ENCODE data around the gene CTBP2.

DNA sequence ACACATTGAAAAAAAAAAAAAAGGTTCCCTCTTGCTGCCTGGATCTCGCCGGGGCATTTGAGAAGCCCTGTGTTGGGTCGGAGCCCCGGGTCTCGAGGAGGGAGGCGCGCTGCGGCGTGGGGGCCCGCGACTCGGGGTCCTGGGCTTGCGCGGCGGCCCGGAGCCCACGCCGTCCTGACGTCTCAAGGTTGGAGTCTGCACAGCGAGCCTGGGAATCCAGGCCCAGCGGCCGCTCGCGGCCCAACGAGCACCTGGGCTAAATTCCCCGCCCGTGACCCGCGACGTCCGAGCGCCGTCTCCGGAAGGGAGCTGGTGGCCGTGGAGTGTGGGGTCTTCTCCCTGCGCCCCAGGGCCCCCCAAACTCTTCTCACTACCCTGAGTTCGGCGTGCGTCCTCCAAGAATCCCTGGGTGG lies 1.4 kb upstream of the CTBP2 start:
- TF ChIP-seq, protein P1, sequence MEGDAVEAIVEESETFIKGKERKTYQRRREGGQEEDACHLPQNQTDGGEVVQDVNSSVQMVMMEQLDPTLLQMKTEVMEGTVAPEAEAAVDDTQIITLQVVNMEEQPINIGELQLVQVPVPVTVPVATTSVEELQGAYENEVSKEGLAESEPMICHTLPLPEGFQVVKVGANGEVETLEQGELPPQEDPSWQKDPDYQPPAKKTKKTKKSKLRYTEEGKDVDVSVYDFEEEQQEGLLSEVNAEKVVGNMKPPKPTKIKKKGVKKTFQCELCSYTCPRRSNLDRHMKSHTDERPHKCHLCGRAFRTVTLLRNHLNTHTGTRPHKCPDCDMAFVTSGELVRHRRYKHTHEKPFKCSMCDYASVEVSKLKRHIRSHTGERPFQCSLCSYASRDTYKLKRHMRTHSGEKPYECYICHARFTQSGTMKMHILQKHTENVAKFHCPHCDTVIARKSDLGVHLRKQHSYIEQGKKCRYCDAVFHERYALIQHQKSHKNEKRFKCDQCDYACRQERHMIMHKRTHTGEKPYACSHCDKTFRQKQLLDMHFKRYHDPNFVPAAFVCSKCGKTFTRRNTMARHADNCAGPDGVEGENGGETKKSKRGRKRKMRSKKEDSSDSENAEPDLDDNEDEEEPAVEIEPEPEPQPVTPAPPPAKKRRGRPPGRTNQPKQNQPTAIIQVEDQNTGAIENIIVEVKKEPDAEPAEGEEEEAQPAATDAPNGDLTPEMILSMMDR (IDR thresholded peaks at IDR 0.05): peak in 1 of 3 donors; percentile 3
- TF ChIP-seq POLR2A (IDR thresholded peaks at IDR 0.05) (no peak), POLR2AphosphoS5 (IDR thresholded peaks at IDR 0.05) (no peak)

Measured in breast epithelium (tissue), 3 donors.